GM18868 (cell line): Measurements from ENCODE around the gene ZNF397.

Experiments used
- ATAC-seq: cut with Tn5 transposase; IDR thresholded peaks from one replicate; pipeline ENCODE4 v1.9.1; 2021; ENCODE audit warnings: mild to moderate bottlenecking, moderate library complexity; ENCODE audit not compliant: unreplicated experiment

ZNF397 gene

DNA sequence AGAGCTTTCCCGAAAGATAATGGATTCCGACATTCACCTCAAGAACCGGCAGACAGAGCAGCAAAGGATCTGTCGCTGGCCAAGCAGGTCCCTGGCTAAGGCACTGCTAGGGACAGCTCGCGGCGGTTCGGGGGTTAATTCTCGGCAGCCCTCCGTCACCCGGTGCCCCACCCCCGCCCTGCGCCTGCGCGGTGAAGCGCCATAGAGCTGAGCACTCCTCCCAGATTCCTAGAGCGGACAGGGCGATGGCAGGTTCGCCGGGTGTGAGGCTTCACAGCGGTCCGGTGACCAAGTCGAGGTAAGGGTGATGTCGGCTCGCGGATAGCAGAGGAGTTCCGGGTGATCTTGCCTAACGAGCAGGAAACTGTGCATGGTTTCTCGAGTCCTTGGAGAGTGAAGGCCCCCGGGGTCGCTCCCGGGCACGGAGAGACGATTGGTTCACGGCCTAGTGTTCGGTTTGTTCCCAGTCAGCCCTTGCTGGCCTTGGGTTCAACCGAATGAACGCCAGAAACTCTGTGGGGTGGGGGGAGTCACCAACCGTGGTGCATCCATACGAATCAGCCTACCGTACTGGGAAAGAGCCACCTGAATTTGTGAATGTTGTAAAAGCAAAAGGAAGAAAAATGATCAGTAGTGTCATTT is 49.4 kb downstream of the ZNF397 start, which contains the start of gene ZSCAN30:
TSS of gene ZSCAN30 (minus strand) at position 136 of the 642 bp plus-strand sequence. CDS start 25,877 bp downstream, outside the sequence.
- peak; percentile 87 for ATAC-seq

DNA sequence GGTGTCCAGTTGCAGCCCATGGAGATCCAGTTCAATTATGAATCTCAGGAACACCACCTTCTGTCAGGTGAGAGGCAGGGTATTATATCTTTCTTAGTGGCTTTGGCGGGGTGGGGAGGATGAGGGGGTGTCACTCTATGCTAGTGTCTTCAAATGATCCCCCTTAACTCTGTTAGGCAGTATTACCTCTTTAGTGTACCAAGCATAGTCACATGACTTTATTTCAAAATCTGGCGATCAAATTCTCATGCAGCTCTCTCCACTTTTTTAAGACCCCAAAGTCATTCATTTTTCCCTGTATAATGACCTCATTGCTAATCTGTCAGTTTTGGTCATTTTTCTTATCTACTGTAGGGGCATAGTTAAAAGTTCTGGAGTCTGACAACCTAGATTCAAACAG is 50.3 kb downstream of the ZNF397 start:
- ATAC-seq = no peak

DNA sequence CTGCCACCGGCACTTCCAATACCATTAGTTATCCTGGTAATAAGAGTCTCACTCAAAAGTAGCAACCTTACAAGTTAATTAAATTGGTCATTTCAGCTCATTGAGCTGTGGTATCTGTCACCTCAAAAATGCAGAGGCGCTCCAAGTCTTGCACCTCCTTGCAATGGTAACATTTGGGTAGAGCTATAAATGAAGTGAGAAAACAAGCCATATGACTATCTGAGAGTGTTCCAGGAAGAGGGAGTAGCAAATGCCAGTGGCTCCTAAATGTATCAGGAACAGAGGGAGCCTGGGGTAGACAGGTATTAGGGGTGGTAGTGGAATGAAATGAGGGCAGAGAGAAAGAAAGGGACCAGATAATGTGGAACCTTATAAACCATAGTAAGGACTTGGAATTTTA is 55.2 kb downstream of the ZNF397 start:
- ATAC-seq = no peak

DNA sequence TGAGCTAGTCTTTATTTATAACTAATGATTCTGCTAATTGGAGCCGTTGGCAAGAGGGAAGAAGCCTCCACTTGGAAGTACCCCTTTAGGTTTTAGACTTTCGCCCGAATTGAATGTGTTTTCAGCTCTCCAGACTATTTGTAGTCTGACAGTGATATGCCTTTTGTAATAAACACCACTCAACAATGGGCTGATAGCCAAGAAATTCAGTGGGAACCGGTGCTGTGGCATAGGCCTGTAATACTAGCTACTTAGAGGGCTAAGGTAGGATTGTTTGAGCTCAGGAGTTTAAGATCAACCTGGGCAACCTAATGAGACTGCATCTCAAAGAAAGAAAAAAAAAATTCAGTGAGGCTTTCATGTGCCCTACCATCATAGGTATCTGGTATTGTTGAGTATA is 62.8 kb downstream of the ZNF397 start:
- no peak for ATAC-seq

DNA sequence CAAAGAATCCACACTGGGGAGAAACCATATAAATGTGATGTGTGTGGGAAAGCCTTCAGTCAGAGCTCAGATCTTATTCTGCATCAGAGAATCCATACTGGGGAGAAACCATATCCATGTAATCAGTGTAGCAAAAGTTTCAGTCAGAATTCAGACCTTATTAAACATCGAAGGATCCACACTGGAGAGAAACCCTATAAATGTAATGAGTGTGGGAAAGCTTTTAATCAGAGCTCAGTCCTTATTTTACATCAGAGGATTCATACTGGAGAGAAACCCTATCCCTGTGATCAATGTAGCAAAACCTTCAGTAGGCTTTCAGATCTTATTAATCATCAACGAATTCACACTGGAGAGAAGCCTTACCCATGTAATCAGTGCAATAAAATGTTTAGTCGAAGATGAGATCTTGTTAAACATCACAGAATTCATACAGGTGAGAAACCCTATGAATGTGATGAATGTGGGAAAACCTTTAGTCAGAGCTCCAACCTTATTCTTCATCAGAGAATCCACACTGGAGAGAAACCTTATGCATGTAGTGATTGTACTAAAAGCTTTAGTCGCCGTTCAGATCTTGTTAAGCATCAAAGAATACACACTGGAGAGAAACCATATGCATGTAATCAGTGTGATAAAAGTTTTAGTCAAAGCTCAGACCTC is 65.9 kb downstream of the ZNF397 start:
- ATAC-seq = no peak
